Mesenchymal stem cell (in vitro differentiated cells and primary cell): ENCODE results near the gene CBX6.

ENCODE experiments used
- DNase-seq: peaks from one replicate; pipeline ENCODE4 v3.0.0-alpha.2; 2013
- H2AFZ ChIP-seq: one replicate; pipeline ENCODE4 v1.6.1; 2013; ENCODE audit warnings: low read depth, mild to moderate bottlenecking, control low read depth, inconsistent platforms, low read length, moderate library complexity
- H2AK5ac ChIP-seq: 2 replicates; pipeline ENCODE4 v1.6.1; 2013; ENCODE audit warnings: low read length, moderate library complexity, mild to moderate bottlenecking, inconsistent platforms; ENCODE audit not compliant: severe bottlenecking
- H2BK120ac ChIP-seq: one replicate; pipeline ENCODE4 v1.6.1; 2013; ENCODE audit warnings: low read depth, mild to moderate bottlenecking, inconsistent platforms, low read length, moderate library complexity
- H2BK12ac ChIP-seq, 2 experiments: one replicate each; pipeline ENCODE4 v1.6.1; 2013; ENCODE audit warnings: inconsistent platforms in 2 of 2, low read length in 2 of 2, mild to moderate bottlenecking in 2 of 2, moderate library complexity in 2 of 2, control low read depth in 1 of 2
- H2BK15ac ChIP-seq: one replicate; pipeline ENCODE4 v1.6.1; 2013; ENCODE audit warnings: mild to moderate bottlenecking, low read depth, inconsistent platforms; ENCODE audit not compliant: poor library complexity, severe bottlenecking
- H2BK5ac ChIP-seq: 2 replicates; pipeline ENCODE4 v1.6.1; 2013; ENCODE audit warnings: low read depth, mild to moderate bottlenecking, low read length, control low read depth, inconsistent platforms; ENCODE audit not compliant: poor library complexity, severe bottlenecking
- H3K14ac ChIP-seq, 2 experiments: one replicate each; pipeline ENCODE4 v1.6.1; 2013; ENCODE audit warnings: inconsistent platforms in 2 of 2, low read length in 2 of 2, control low read depth in 1 of 2, mild to moderate bottlenecking in 1 of 2, moderate library complexity in 1 of 2
- H3K18ac ChIP-seq, 2 experiments: one replicate each; pipeline ENCODE4 v1.6.1; 2013; ENCODE audit warnings: inconsistent platforms in 2 of 2, low read length in 2 of 2, control low read depth in 1 of 2, low read depth in 1 of 2, mild to moderate bottlenecking in 1 of 2
- H3K23ac ChIP-seq, 2 experiments: one replicate each; pipeline ENCODE4 v1.6.1; 2013; ENCODE audit warnings: inconsistent platforms in 2 of 2, low read length in 2 of 2, mild to moderate bottlenecking in 2 of 2, moderate library complexity in 2 of 2, control low read depth in 1 of 2
- H3K27ac ChIP-seq: 2 replicates; pipeline ENCODE4 v1.5.1; 2013; ENCODE audit warnings: mild to moderate bottlenecking, moderate library complexity, low read length, control low read depth, inconsistent platforms; ENCODE audit not compliant: poor library complexity, severe bottlenecking
- H3K27me3 ChIP-seq, 2 experiments: 2 replicates each; pipeline versions ENCODE4 v1.6.1 to v1.7.0; 2013; ENCODE audit warnings: low read length in 2 of 2, mild to moderate bottlenecking in 2 of 2, moderate library complexity in 2 of 2, control low read depth in 1 of 2, inconsistent platforms in 1 of 2; ENCODE audit not compliant: control insufficient read depth in 1 of 2, insufficient read depth in 1 of 2
- H3K36me3 ChIP-seq, 2 experiments: 2 replicates each; pipeline versions ENCODE4 v1.6.1 to v1.7.0; 2013; ENCODE audit warnings: low read length in 2 of 2, control low read depth in 1 of 2, inconsistent platforms in 1 of 2, low read depth in 1 of 2, mild to moderate bottlenecking in 1 of 2; ENCODE audit not compliant: insufficient read depth in 2 of 2, control insufficient read depth in 1 of 2
- H3K4ac ChIP-seq, 2 experiments: one replicate each; pipeline ENCODE4 v1.6.1; 2013; ENCODE audit warnings: inconsistent platforms in 2 of 2, low read length in 2 of 2, mild to moderate bottlenecking in 2 of 2, moderate library complexity in 2 of 2, control low read depth in 1 of 2, low read depth in 1 of 2
- H3K4me1 ChIP-seq: 2 replicates; pipeline ENCODE4 v1.6.1; 2013; ENCODE audit warnings: low read depth, low read length, control low read depth; ENCODE audit not compliant: control insufficient read depth, insufficient read depth
- H3K4me2 ChIP-seq: 2 replicates; pipeline ENCODE4 v1.6.1; 2013; ENCODE audit warnings: low read length, mild to moderate bottlenecking, inconsistent platforms; ENCODE audit not compliant: poor library complexity, severe bottlenecking
- H3K4me3 ChIP-seq, 2 experiments: 2 replicates each; pipeline versions ENCODE4 v1.5.1 to v1.7.0; 2013; ENCODE audit warnings: low read length in 2 of 2, mild to moderate bottlenecking in 2 of 2, control low read depth in 1 of 2, low read depth in 1 of 2; ENCODE audit not compliant: insufficient read depth in 1 of 2
- H3K79me1 ChIP-seq: replicated peaks from 2 replicates; pipeline ENCODE4 v1.6.1; 2013; ENCODE audit warnings: mild to moderate bottlenecking, control low read depth, low read length, inconsistent platforms; ENCODE audit not compliant: poor library complexity, severe bottlenecking
- H3K9ac ChIP-seq: 2 replicates; pipeline ENCODE4 v1.7.0; 2013; ENCODE audit warnings: mild to moderate bottlenecking, low read length, moderate library complexity
- H3K9me3 ChIP-seq: 2 replicates; pipeline ENCODE4 v1.7.0; 2013; ENCODE audit warnings: mild to moderate bottlenecking, low read length; ENCODE audit not compliant: control insufficient read depth
- H4K8ac ChIP-seq: one replicate; pipeline ENCODE4 v1.6.1; 2013; ENCODE audit warnings: inconsistent platforms, mild to moderate bottlenecking, low read length, moderate library complexity
- H4K91ac ChIP-seq: one replicate; pipeline ENCODE4 v1.6.1; 2013; ENCODE audit warnings: mild to moderate bottlenecking, low read length, inconsistent platforms
- WGBS: methylation state at CpG from one replicate; pipeline ENCODE4 v1.1.7; 2013; ENCODE audit warnings: mixed read lengths; 5-methylcytosine and 5-hydroxymethylcytosine counted together

The CBX6 gene

GRCh38 chr22:38873469-38874411, 1.7 kb upstream of the CBX6 start:
- H3K27ac ChIP-seq, result no peak overlapping the region
- peaks cover 10% of the 10 kb centered on the region for H3K79me1 ChIP-seq
- H3K4me1 ChIP-seq, result peaks cover 14% of the 10 kb centered on the region
- peaks cover 5 to 22% of the 10 kb centered on the region in 2 experiments for H3K27me3 ChIP-seq
- peaks cover 6 to 13% of the 10 kb centered on the region in 2 experiments for H3K36me3 ChIP-seq
- no peak overlapping the region for H3K23ac ChIP-seq
- no peak overlapping the region for H3K4ac ChIP-seq
- no peak overlapping the region for H2AFZ ChIP-seq
- H2AK5ac ChIP-seq, result no peak overlapping the region
- no peak overlapping the region for H2BK120ac ChIP-seq
- H3K4me2 ChIP-seq, result no peak overlapping the region
- no peak overlapping the region for H3K14ac ChIP-seq
- WGBS, result 58% methylated on average over 7 of the region's 9 CpGs
- H4K91ac ChIP-seq, result no peak overlapping the region
- DNase-seq, result no peak
- no peak overlapping the region for H2BK5ac ChIP-seq
- H3K18ac ChIP-seq, result no peak overlapping the region
- H2BK12ac ChIP-seq, result no peak overlapping the region
- peak overlapping the region; percentile 98 for H3K9ac ChIP-seq
- peak overlapping the region in 1 of 2 experiments; percentile 89 for H3K4me3 ChIP-seq
- peaks cover 4% of the 10 kb centered on the region for H3K9me3 ChIP-seq
- H4K8ac ChIP-seq, result no peak overlapping the region
- H2BK15ac ChIP-seq, result no peak overlapping the region

GRCh38 chr22:38872831-38873248, 824 bp upstream of the CBX6 start:
- peak overlapping the region; percentile 84 for H2BK5ac ChIP-seq
- peak overlapping the region; percentile 98 for H3K9ac ChIP-seq
- peak overlapping the region; percentile 86 for H2AFZ ChIP-seq
- peak overlapping the region; percentile 85 for H3K4me2 ChIP-seq
- peak overlapping the region; percentile 51 to 70 for H3K23ac ChIP-seq
- 1% methylated on average over 34 of the region's 37 CpGs for WGBS
- peak overlapping the region; percentile 97 for H3K18ac ChIP-seq
- H3K4me1 ChIP-seq, result peaks cover 14% of the 10 kb centered on the region
- peaks cover 15 to 22% of the 10 kb centered on the region in 2 experiments for H3K36me3 ChIP-seq
- peak overlapping the region; percentile 82 for H3K27ac ChIP-seq
- no peak overlapping the region for H2AK5ac ChIP-seq
- peak overlapping the region; percentile 46 to 93 for H3K4ac ChIP-seq
- peak overlapping the region in 1 of 2 experiments; percentile 98 for H3K14ac ChIP-seq
- peak overlapping the region; percentile 57 to 91 for H2BK12ac ChIP-seq
- peaks cover 18% of the 10 kb centered on the region for H3K79me1 ChIP-seq
- H2BK15ac ChIP-seq, result peak overlapping the region; percentile 98
- H3K9me3 ChIP-seq, result peaks cover under 1% of the 10 kb centered on the region
- peak overlapping the region; percentile 90 for H2BK120ac ChIP-seq
- peak overlapping the region; percentile 77 to 89 for H3K4me3 ChIP-seq
- peak; percentile 61 for DNase-seq
- peak overlapping the region; percentile 99 for H4K8ac ChIP-seq
- H4K91ac ChIP-seq, result peak overlapping the region; percentile 97
- H3K27me3 ChIP-seq, result peaks cover 5 to 13% of the 10 kb centered on the region in 2 experiments

- Histone ChIP-seq H3K14ac (peak overlapping the region in 1 of 2 experiments; percentile 75), H3K9ac (peak overlapping the region; percentile 89), H4K91ac (no peak overlapping the region), H3K18ac (peak overlapping the region; percentile 29 to 92), H2AK5ac (no peak overlapping the region), H2BK5ac (no peak overlapping the region), H3K27ac (peak overlapping the region; percentile 80), H3K23ac (no peak overlapping the region), H2BK120ac (peak overlapping the region; percentile 29), H2AFZ (peak overlapping the region; percentile 68), H3K36me3 (peaks cover 27 to 30% of the 10 kb centered on the region in 2 experiments), H2BK12ac (no peak overlapping the region), H3K4me1 (peaks cover 14% of the 10 kb centered on the region), H3K9me3 (no peaks in the 10 kb centered on the region), H3K4me2 (peak overlapping the region; percentile 86), H3K79me1 (peaks cover 26% of the 10 kb centered on the region), H3K4ac (peak overlapping the region in 1 of 2 experiments; percentile 71), H3K4me3 (peak overlapping the region; percentile 80 to 85), H4K8ac (peak overlapping the region; percentile 76), H3K27me3 (peaks cover 5 to 11% of the 10 kb centered on the region in 2 experiments), H2BK15ac (peak overlapping the region; percentile 55)
- 0% methylated on average over 27 of the region's 77 CpGs for WGBS
- DNase-seq, result peak; percentile 52
Measured at GRCh38 chr22:38871360-38872171, 450 bp downstream of the CBX6 start.
